HG03280 (cell line): ENCODE data around the gene DYRK2.

Experiments used
- ATAC-seq: cut with Tn5 transposase; IDR thresholded peaks from one replicate; pipeline ENCODE4 v1.9.1; 2021; ENCODE audit warnings: mild to moderate bottlenecking, moderate library complexity; ENCODE audit not compliant: unreplicated experiment

The DYRK2 gene

GRCh38 chr12:67645601-67646000 lies 2.9 kb upstream of the DYRK2 start:
- ATAC-seq = no peak

GRCh38 chr12:67646775-67647174 lies 1.8 kb upstream of the DYRK2 start:
- ATAC-seq = no peak

- no peak for ATAC-seq
These were observed 1.3 kb upstream of the DYRK2 start for GRCh38 chr12:67647181-67647798.

- no peak for ATAC-seq
These were observed 585 bp upstream of the DYRK2 start for GRCh38 chr12:67647799-67648520.

- peak; percentile 43 for ATAC-seq
These were observed 670 bp downstream of the DYRK2 start for GRCh38 chr12:67649261-67649569.

- ATAC-seq = peak; percentile 21
These were observed 1.2 kb downstream of the DYRK2 start for GRCh38 chr12:67649570-67650387.

GRCh38 chr12:67650388-67651131 lies 2.0 kb downstream of the DYRK2 start:
- ATAC-seq = no peak

GRCh38 chr12:67651132-67651695 lies 2.7 kb downstream of the DYRK2 start:
- no peak for ATAC-seq

- no peak for ATAC-seq
These were observed 7.3 kb downstream of the DYRK2 start for GRCh38 chr12:67655829-67656228.

- ATAC-seq = no peak
These were observed 7.7 kb downstream of the DYRK2 start for GRCh38 chr12:67656251-67656650.

GRCh38 chr12:67658486-67658885 lies 9.9 kb downstream of the DYRK2 start:
- no peak for ATAC-seq

GRCh38 chr12:67659292-67659691 lies 10.7 kb downstream of the DYRK2 start:
- ATAC-seq = no peak

GRCh38 chr12:67661311-67662021 lies 12.9 kb downstream of the DYRK2 start:
- no peak for ATAC-seq

GRCh38 chr12:67662910-67663538 lies 14.5 kb downstream of the DYRK2 start:
- no peak for ATAC-seq

GRCh38 chr12:67664171-67664570 lies 15.6 kb downstream of the DYRK2 start:
- no peak for ATAC-seq

- ATAC-seq = no peak
These were observed 17.1 kb downstream of the DYRK2 start for GRCh38 chr12:67665679-67666078.

- ATAC-seq = no peak
These were observed 18.1 kb downstream of the DYRK2 start for GRCh38 chr12:67666605-67667004.

- ATAC-seq = no peak
These were observed 18.9 kb downstream of the DYRK2 start for GRCh38 chr12:67667276-67668073.
